B cell (primary cell): ENCODE results near the gene RAB11FIP3. TPM values are rescaled to one million over a fixed set of nuclear protein-coding genes. Genes with fewer than 3 reads are reported as not detected.

Experiments
- ATAC-seq: fragments of 200-7000 bp; cut with Tn5 transposase; one replicate; pipeline ENCODE4 v1.10.0; 2021; ENCODE audit warnings: low read depth, mild to moderate bottlenecking, moderate number of reproducible peaks, moderate library complexity
- CTCF ChIA-PET: fragments of 350-600 bp; sonication (Branson Sonifier 250); formaldehyde crosslinking; loops from one replicate; lab custom pipeline; 2021; ENCODE audit warnings: antibody characterized with exemption, inconsistent platforms; lab: Charles Lee
- POLR2A ChIA-PET: fragments of 350-600 bp; sonication (Branson Sonifier 250); formaldehyde crosslinking; loops from one replicate; lab custom pipeline; 2021; ENCODE audit warnings: antibody characterized with exemption; lab: Charles Lee
- DNase-seq: peaks from one replicate; pipeline ENCODE4 v3.0.0; 2013
- H2AFZ ChIP-seq: 2 replicates; pipeline ENCODE4 v1.6.1; 2012; ENCODE audit warnings: mild to moderate bottlenecking, low read depth, low read length; ENCODE audit not compliant: insufficient read depth, poor library complexity, severe bottlenecking
- H3K27ac ChIP-seq, 2 donors: 1 replicate in 1 of 2; 2 replicates in 1 of 2; pipeline ENCODE4 v1.5.1; 2012 to 2013; ENCODE audit warnings: low read length in 2 of 2, mild to moderate bottlenecking in 2 of 2, moderate library complexity in 1 of 2
- H3K27me3 ChIP-seq, 4 experiments: fragments of 200-600 bp in 1 of 4; sonication (generic) in 1 of 4; replicated peaks in 1 of 4; 1 replicate in 2 of 4; 2 replicates in 2 of 4; pipeline versions ENCODE4 v1.6.1 to v1.7.0; 2013 to 2016; ENCODE audit warnings: low read length in 3 of 4, mild to moderate bottlenecking in 2 of 4, mixed read lengths in 1 of 4, moderate library complexity in 1 of 4; ENCODE audit not compliant: insufficient read depth in 4 of 4, control insufficient read depth in 3 of 4; ENCODE audit errors: control extremely low read depth in 1 of 4
- H3K36me3 ChIP-seq, 2 experiments: replicated peaks in 1 of 2; 1 replicate in 1 of 2; 2 replicates in 1 of 2; pipeline versions ENCODE4 v1.6.1 to v1.7.1; 2013; ENCODE audit warnings: low read length in 1 of 2; ENCODE audit not compliant: insufficient read depth in 2 of 2, control insufficient read depth in 1 of 2; ENCODE audit errors: control extremely low read depth in 1 of 2, extremely low read depth in 1 of 2
- H3K4me1 ChIP-seq, 2 donors: fragments of 200-600 bp in 1 of 2; sonication (generic) in 1 of 2; 1 replicate in 1 of 2; 2 replicates in 1 of 2; pipeline versions ENCODE4 v1.5.1 to v1.6.1; 2013 to 2017; ENCODE audit warnings: low read length in 2 of 2; ENCODE audit not compliant: control insufficient read depth in 2 of 2, insufficient read depth in 2 of 2
- H3K4me2 ChIP-seq: replicated peaks from 2 replicates; pipeline ENCODE3; 2012; ENCODE audit warnings: mild to moderate bottlenecking, low read depth, low read length; ENCODE audit not compliant: poor library complexity, severe bottlenecking
- H3K4me3 ChIP-seq, 5 experiments: fragments of 200-600 bp in 1 of 5; sonication (generic) in 1 of 5; 1 replicate in 3 of 5; 2 replicates in 2 of 5; pipeline versions ENCODE4 v1.5.1 to v1.7.0; 2011 to 2016; ENCODE audit warnings: low read length in 4 of 5, mild to moderate bottlenecking in 4 of 5, low read depth in 2 of 5, control low read depth in 1 of 5, moderate library complexity in 1 of 5; ENCODE audit not compliant: insufficient read depth in 1 of 5; ENCODE audit errors: control extremely low read depth in 1 of 5, extremely low read depth in 1 of 5
- H3K79me2 ChIP-seq: fragments of 200-600 bp; sonication (generic); one replicate; pipeline ENCODE4 v1.6.0; 2016; ENCODE audit warnings: low read length; ENCODE audit not compliant: control insufficient read depth, insufficient read depth
- H3K9ac ChIP-seq: fragments of 200-600 bp; sonication (generic); 2 replicates; pipeline ENCODE4 v1.6.1; 2017; ENCODE audit warnings: mild to moderate bottlenecking, low read length, moderate library complexity
- H3K9me3 ChIP-seq, 3 donors: one replicate each; pipeline versions ENCODE4 v1.6.1 to v1.7.1; 2013; ENCODE audit warnings: low read length in 2 of 3; ENCODE audit not compliant: control insufficient read depth in 2 of 3, insufficient read depth in 1 of 3; ENCODE audit errors: control extremely low read depth in 1 of 3
- H4K20me1 ChIP-seq: 2 replicates; pipeline ENCODE4 v1.6.0; 2012; ENCODE audit warnings: mild to moderate bottlenecking, low read length; ENCODE audit not compliant: insufficient read depth, control insufficient read depth, poor library complexity, severe bottlenecking
- H3K27ac Mint-ChIP-seq: one replicate; pipeline ENCODE4 v1.8.0; 2021; ENCODE audit warnings: mixed read lengths
- H3K27me3 Mint-ChIP-seq: one replicate; pipeline ENCODE4 v1.8.0; 2021; ENCODE audit warnings: mixed read lengths
- H3K4me1 Mint-ChIP-seq: one replicate; pipeline ENCODE4 v1.8.0; 2021; ENCODE audit warnings: mixed read lengths
- H3K4me3 Mint-ChIP-seq: one replicate; pipeline ENCODE4 v1.8.0; 2021; ENCODE audit warnings: mixed read lengths
- H3K9me3 Mint-ChIP-seq: one replicate; pipeline ENCODE4 v1.8.0; 2022; ENCODE audit warnings: mixed read lengths; ENCODE audit not compliant: insufficient read depth
- EZH2 ChIP-seq: IDR thresholded peaks from 2 replicates; pipeline ENCODE4 v1.6.1; 2012; ENCODE audit warnings: borderline replicate concordance, low read depth, mild to moderate bottlenecking, moderate library complexity, low read length; ENCODE audit not compliant: insufficient read depth, poor library complexity, severe bottlenecking
- WGBS: methylation state at CpG from one replicate; pipeline ENCODE4 v1.1.5; 2013; ENCODE audit warnings: missing lambda C conversion rate; ENCODE audit not compliant: insufficient coverage; 5-methylcytosine and 5-hydroxymethylcytosine counted together
- intact Hi-C: fragments of 100-400 bp; cut with micrococcal nuclease; formaldehyde crosslinking; loops from one replicate; pipeline ENCODE4 v1.10.0; 2022
- polyA plus RNA-seq: library from polyadenylated mRNA; depleted of rRNA; stranded (reverse); fragments of >200 nt; gene quantifications from 2 replicates; pipeline ENCODE4 v1.2.3, GENCODE V29; 2012
- small RNA-seq: library from RNA; depleted of rRNA; stranded (forward); fragments of <200 nt; gene quantifications from one replicate; pipeline ENCODE3, GENCODE V24; 2012; ENCODE audit warnings: low replicate concordance, low read depth; ENCODE audit not compliant: insufficient read length
- total RNA-seq, 2 donors: library from RNA; stranded (reverse); fragments of 120-200 nt in 1 of 2; gene quantifications; 1 replicate in 1 of 2; 2 replicates in 1 of 2; pipeline versions ENCODE4 v1.2.3 to v1.2.4, GENCODE V29; 2013 to 2022
- TF ChIP-seq, protein P1 (sequence below): fragments of 200-600 bp; IDR thresholded peaks from one replicate; pipeline ENCODE4 v1.8.0; 2022; ENCODE audit warnings: antibody characterized with exemption, mild to moderate bottlenecking

The RAB11FIP3 gene
- total and polyA plus RNA-seq, 2 donors (not counting 1 experiment from before 2014, with no cell fraction given): 24.3 to 57.2 TPM

GRCh38 chr16:569445-570254 lies 144.2 kb downstream of the RAB11FIP3 start, which contains the start of gene PIGQ:
TSS of gene PIGQ (plus strand) at chr16:569968. CDS start at chr16:574075, 4,107 bp downstream.
- WGBS: 1% methylated on average over 87 of the region's 87 CpGs
- POLR2A ChIA-PET: interaction anchor here (0.6 to 1.2 kb wide), 3 partner anchors 66 to 1149 kb away, joined by 3 to 4 read pairs (median 3); partner anchors contain the start of gene METTL26
- Histone ChIP-seq H3K4me3 (peak within 1 kb of the TSS; percentile 50 to 78 (median 67)), H4K20me1 (no peaks in the 10 kb centered on the region), H3K27me3 (no peaks in the 10 kb centered on the region), H3K79me2 (peaks cover 27% of the 10 kb centered on the region), H3K4me2 (peak within 1 kb of the TSS; percentile 90), H3K27ac (peak within 1 kb of the TSS; percentile 34 to 76), H3K9me3 (no peaks in the 10 kb centered on the region), H2AFZ (peak within 1 kb of the TSS; percentile 88), H3K4me1 (peaks cover 33 to 48% of the 10 kb centered on the region in 2 donors), H3K36me3 (peaks cover 0 to 4% of the 10 kb centered on the region in 2 experiments), H3K9ac (peak within 1 kb of the TSS; percentile 77)
- Mint-ChIP-seq H3K4me1 (peaks cover 33% of the 10 kb centered on the region), H3K27ac (peak within 1 kb of the TSS; percentile 90), H3K27me3 (no peaks in the 10 kb centered on the region), H3K4me3 (peak within 1 kb of the TSS; percentile 88), H3K9me3 (no peaks in the 10 kb centered on the region)
- TF ChIP-seq, protein P1, sequence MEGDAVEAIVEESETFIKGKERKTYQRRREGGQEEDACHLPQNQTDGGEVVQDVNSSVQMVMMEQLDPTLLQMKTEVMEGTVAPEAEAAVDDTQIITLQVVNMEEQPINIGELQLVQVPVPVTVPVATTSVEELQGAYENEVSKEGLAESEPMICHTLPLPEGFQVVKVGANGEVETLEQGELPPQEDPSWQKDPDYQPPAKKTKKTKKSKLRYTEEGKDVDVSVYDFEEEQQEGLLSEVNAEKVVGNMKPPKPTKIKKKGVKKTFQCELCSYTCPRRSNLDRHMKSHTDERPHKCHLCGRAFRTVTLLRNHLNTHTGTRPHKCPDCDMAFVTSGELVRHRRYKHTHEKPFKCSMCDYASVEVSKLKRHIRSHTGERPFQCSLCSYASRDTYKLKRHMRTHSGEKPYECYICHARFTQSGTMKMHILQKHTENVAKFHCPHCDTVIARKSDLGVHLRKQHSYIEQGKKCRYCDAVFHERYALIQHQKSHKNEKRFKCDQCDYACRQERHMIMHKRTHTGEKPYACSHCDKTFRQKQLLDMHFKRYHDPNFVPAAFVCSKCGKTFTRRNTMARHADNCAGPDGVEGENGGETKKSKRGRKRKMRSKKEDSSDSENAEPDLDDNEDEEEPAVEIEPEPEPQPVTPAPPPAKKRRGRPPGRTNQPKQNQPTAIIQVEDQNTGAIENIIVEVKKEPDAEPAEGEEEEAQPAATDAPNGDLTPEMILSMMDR: no peak
- TF ChIP-seq EZH2: no peak
- intact Hi-C loops: loop anchor here (2.0 kb wide), 1 partner anchor 43 kb away; the partner anchor contains the start of gene CAPN15
- CTCF ChIA-PET: no interaction called here
- DNase-seq (peak; percentile 81), ATAC-seq (peak; percentile 75)

Small RNA genes lying within 50 kb of the gene (small RNA-seq; reads per million reads assigned to genes)
- gene MIR3176 (not detected), gene MIR5587 (not detected), gene RF00019 (not detected), gene Z98883.1 (not detected)

Other genes with a start within 250 kb of the RAB11FIP3 start
- gene HBA1, start 249.0 kb upstream of the RAB11FIP3 start, total RNA-seq: 261 and 283 TPM in 2 replicates
- gene HBA1, start 249.0 kb upstream of the RAB11FIP3 start, polyA plus RNA-seq: 38.5 and 905 TPM in 2 replicates
- gene HBQ1, start 245.2 kb upstream of the RAB11FIP3 start, total RNA-seq: not detected in 2 replicates
- not detected in 2 replicates for gene HBQ1, start 245.2 kb upstream of the RAB11FIP3 start, polyA plus RNA-seq
- gene LUC7L, start 196.2 kb upstream of the RAB11FIP3 start, total RNA-seq: 181 and 191 TPM in 2 replicates
- 148 and 242 TPM in 2 replicates for gene LUC7L, start 196.2 kb upstream of the RAB11FIP3 start, polyA plus RNA-seq
- 42.9 and 44.5 TPM in 2 replicates for gene FAM234A, start 190.8 kb upstream of the RAB11FIP3 start, total RNA-seq
- gene FAM234A, start 190.8 kb upstream of the RAB11FIP3 start, polyA plus RNA-seq: 35.1 and 41.4 TPM in 2 replicates
- not detected in 2 replicates for gene RGS11, start 149.7 kb upstream of the RAB11FIP3 start, total RNA-seq
- 0.12 and 0.39 TPM in 2 replicates for gene RGS11, start 149.7 kb upstream of the RAB11FIP3 start, polyA plus RNA-seq
- 0.64 TPM in 1 of 2 replicates, not detected in the other for gene ARHGDIG, start 145.1 kb upstream of the RAB11FIP3 start, total RNA-seq
- gene ARHGDIG, start 145.1 kb upstream of the RAB11FIP3 start, polyA plus RNA-seq: not detected in 2 replicates
- not detected in 2 replicates for gene PDIA2, start 142.5 kb upstream of the RAB11FIP3 start, total RNA-seq
- 0.06 and 0.07 TPM in 2 replicates for gene PDIA2, start 142.5 kb upstream of the RAB11FIP3 start, polyA plus RNA-seq
- gene AXIN1, start 72.9 kb upstream of the RAB11FIP3 start, total RNA-seq: 37.6 and 40.8 TPM in 2 replicates
- 35.4 and 39.0 TPM in 2 replicates for gene AXIN1, start 72.9 kb upstream of the RAB11FIP3 start, polyA plus RNA-seq
- 44.3 and 45.1 TPM in 2 replicates for gene MRPL28, start 55.1 kb upstream of the RAB11FIP3 start, total RNA-seq
- gene MRPL28, start 55.1 kb upstream of the RAB11FIP3 start, polyA plus RNA-seq: 47.7 and 67.7 TPM in 2 replicates
- gene PGAP6, start 43.7 kb upstream of the RAB11FIP3 start, total RNA-seq: 47.4 and 50.8 TPM in 2 replicates
- 132 and 158 TPM in 2 replicates for gene PGAP6, start 43.7 kb upstream of the RAB11FIP3 start, polyA plus RNA-seq
- gene NME4, start 28.4 kb upstream of the RAB11FIP3 start, total RNA-seq: 43.3 and 48.7 TPM in 2 replicates
- gene NME4, start 28.4 kb upstream of the RAB11FIP3 start, polyA plus RNA-seq: 61.9 and 77.9 TPM in 2 replicates
- gene DECR2, start 23.8 kb upstream of the RAB11FIP3 start, total RNA-seq: 9.0 and 11.0 TPM in 2 replicates
- 16.3 and 19.6 TPM in 2 replicates for gene DECR2, start 23.8 kb upstream of the RAB11FIP3 start, polyA plus RNA-seq
- 67.2 and 68.0 TPM in 2 replicates for gene CAPN15, start 102.1 kb downstream of the RAB11FIP3 start, total RNA-seq
- 48.0 and 77.2 TPM in 2 replicates for gene CAPN15, start 102.1 kb downstream of the RAB11FIP3 start, polyA plus RNA-seq
- gene PRR35, start 134.7 kb downstream of the RAB11FIP3 start, total RNA-seq: not detected in 2 replicates
- gene PRR35, start 134.7 kb downstream of the RAB11FIP3 start, polyA plus RNA-seq: not detected in 2 replicates
- gene NHLRC4, start 141.4 kb downstream of the RAB11FIP3 start, total RNA-seq: 4.2 and 4.5 TPM in 2 replicates
- gene NHLRC4, start 141.4 kb downstream of the RAB11FIP3 start, polyA plus RNA-seq: 1.3 and 2.2 TPM in 2 replicates
- gene PIGQ, start 144.3 kb downstream of the RAB11FIP3 start, total RNA-seq: 68.5 and 79.5 TPM in 2 replicates
- gene PIGQ, start 144.3 kb downstream of the RAB11FIP3 start, polyA plus RNA-seq: 56.7 and 56.9 TPM in 2 replicates
- gene RAB40C, start 164.4 kb downstream of the RAB11FIP3 start, total RNA-seq: 25.5 and 26.9 TPM in 2 replicates
- gene RAB40C, start 164.4 kb downstream of the RAB11FIP3 start, polyA plus RNA-seq: 12.7 and 15.0 TPM in 2 replicates
- gene WFIKKN1, start 205.3 kb downstream of the RAB11FIP3 start, total RNA-seq: 0.84 and 0.90 TPM in 2 replicates
- gene WFIKKN1, start 205.3 kb downstream of the RAB11FIP3 start, polyA plus RNA-seq: 0.53 and 0.64 TPM in 2 replicates
- 47.2 and 56.6 TPM in 2 replicates for gene METTL26, start 210.7 kb downstream of the RAB11FIP3 start, total RNA-seq
- gene METTL26, start 210.7 kb downstream of the RAB11FIP3 start, polyA plus RNA-seq: 77.7 and 140 TPM in 2 replicates
- 29.2 and 31.6 TPM in 2 replicates for gene MCRIP2, start 216.2 kb downstream of the RAB11FIP3 start, total RNA-seq
- 28.5 and 46.0 TPM in 2 replicates for gene MCRIP2, start 216.2 kb downstream of the RAB11FIP3 start, polyA plus RNA-seq
- gene WDR90, start 223.7 kb downstream of the RAB11FIP3 start, total RNA-seq: 34.7 and 45.0 TPM in 2 replicates
- 23.1 and 25.7 TPM in 2 replicates for gene WDR90, start 223.7 kb downstream of the RAB11FIP3 start, polyA plus RNA-seq
- 207 and 215 TPM in 2 replicates for gene RHOT2, start 242.5 kb downstream of the RAB11FIP3 start, total RNA-seq
- gene RHOT2, start 242.5 kb downstream of the RAB11FIP3 start, polyA plus RNA-seq: 461 and 536 TPM in 2 replicates